Neural cell (in vitro differentiated cells): ENCODE results near the gene DNAI1. TPM values are rescaled to one million over a fixed set of nuclear protein-coding genes. Genes with fewer than 3 reads are reported as not detected.

Experiments
- H2AFZ ChIP-seq: fragments of 200-600, 300-800 bp; sonication (generic), shearing (Covaris generic); 2 replicates; pipeline ENCODE4 v1.6.0; 2014; ENCODE audit warnings: low read depth, mild to moderate bottlenecking, antibody characterized with exemption, low read length, moderate library complexity
- H3F3A ChIP-seq: fragments of 200-600 bp; shearing (Covaris generic); 2 replicates; pipeline ENCODE4 v1.6.1; 2016; ENCODE audit warnings: mild to moderate bottlenecking, moderate library complexity, mixed read lengths, antibody characterized with exemption, low read length; ENCODE audit not compliant: insufficient read depth, poor library complexity, severe bottlenecking
- H3K27ac ChIP-seq: fragments of 200-600, 300-800 bp; sonication (generic), shearing (Covaris generic); 2 replicates; pipeline ENCODE4 v1.5.1; 2014; ENCODE audit warnings: mild to moderate bottlenecking, low read length, moderate library complexity
- H3K27me3 ChIP-seq: fragments of 300-800, 200-600 bp; sonication (generic), shearing (Covaris generic); 2 replicates; pipeline ENCODE4 v1.6.0; 2014; ENCODE audit warnings: mild to moderate bottlenecking, low read depth, low read length, moderate library complexity; ENCODE audit not compliant: insufficient read depth
- H3K36me3 ChIP-seq: fragments of 300-800, 200-600 bp; sonication (generic), shearing (Covaris generic); 2 replicates; pipeline ENCODE4 v1.5.1; 2014; ENCODE audit warnings: mild to moderate bottlenecking, antibody characterized with exemption, low read length, moderate library complexity; ENCODE audit not compliant: insufficient read depth
- H3K4me2 ChIP-seq: fragments of 300-800, 200-600 bp; sonication (generic), shearing (Covaris generic); 2 replicates; pipeline ENCODE4 v1.6.0; 2014; ENCODE audit warnings: mild to moderate bottlenecking, low read length
- H3K4me3 ChIP-seq: fragments of 300-800, 200-600 bp; sonication (generic), shearing (Covaris generic); 2 replicates; pipeline ENCODE4 v1.5.1; 2014; ENCODE audit warnings: mild to moderate bottlenecking, low read length, moderate library complexity
- H3K79me2 ChIP-seq: fragments of 200-600 bp; shearing (Covaris generic); replicated peaks from 2 replicates; pipeline ENCODE4 v1.6.0; 2014; ENCODE audit warnings: mild to moderate bottlenecking, low read length, moderate library complexity; ENCODE audit not compliant: insufficient read depth
- H3K9ac ChIP-seq: fragments of 300-800, 200-600 bp; sonication (generic), shearing (Covaris generic); 2 replicates; pipeline ENCODE4 v1.6.1; 2016; ENCODE audit warnings: mild to moderate bottlenecking, low read length, mixed read lengths
- H3K9me2 ChIP-seq: fragments of 200-600 bp; shearing (Covaris generic); 2 replicates; pipeline ENCODE4 v1.6.1; 2016; ENCODE audit warnings: mild to moderate bottlenecking, low read length, mixed read lengths; ENCODE audit not compliant: insufficient read depth
- H3K9me3 ChIP-seq: fragments of 200-600, 300-800 bp; sonication (generic), shearing (Covaris generic); 2 replicates; pipeline ENCODE4 v1.6.1; 2016; ENCODE audit warnings: mild to moderate bottlenecking, mixed run types, low read length, moderate library complexity, mixed read lengths
- H4K20me1 ChIP-seq: fragments of 200-600 bp; shearing (Covaris generic); 2 replicates; pipeline ENCODE4 v1.6.1; 2016; ENCODE audit warnings: mild to moderate bottlenecking, mixed run types; ENCODE audit not compliant: insufficient read depth
- CTCF ChIP-seq: fragments of 450-650 bp; IDR thresholded peaks from 2 replicates; pipeline ENCODE4 v1.5.1; 2014; ENCODE audit warnings: antibody characterized with exemption, mild to moderate bottlenecking, moderate library complexity; ENCODE audit not compliant: poor library complexity, severe bottlenecking
- EP300 ChIP-seq: fragments of 450-650 bp; conservative IDR thresholded peaks from 2 replicates; pipeline ENCODE4 v1.6.1; 2014; ENCODE audit warnings: antibody characterized with exemption, mild to moderate bottlenecking, moderate library complexity; ENCODE audit not compliant: poor library complexity, severe bottlenecking
- EZH2 ChIP-seq: fragments of 200-600, 300-800 bp; shearing (Covaris generic), sonication (generic); IDR thresholded peaks from 2 replicates; pipeline ENCODE4 v1.6.1; 2014; ENCODE audit warnings: antibody characterized with exemption, low read length, borderline replicate concordance, mild to moderate bottlenecking; ENCODE audit not compliant: insufficient read depth, poor library complexity, severe bottlenecking
- MXI1 ChIP-seq: fragments of 450-650 bp; conservative IDR thresholded peaks from 2 replicates; pipeline ENCODE4 v1.6.1; 2014; ENCODE audit warnings: antibody characterized with exemption, mild to moderate bottlenecking; ENCODE audit not compliant: poor library complexity, severe bottlenecking
- POLR2AphosphoS5 ChIP-seq: IDR thresholded peaks from 2 replicates; pipeline ENCODE4 v1.6.1; 2012
- RAD21 ChIP-seq: fragments of 450-650 bp; conservative IDR thresholded peaks from 2 replicates; pipeline ENCODE4 v1.6.1; 2014; ENCODE audit warnings: antibody characterized with exemption, mild to moderate bottlenecking, moderate library complexity
- REST ChIP-seq: IDR thresholded peaks from 2 replicates; pipeline ENCODE4 v1.6.1; 2012; ENCODE audit warnings: borderline replicate concordance
- SMC3 ChIP-seq: fragments of 450-650 bp; conservative IDR thresholded peaks from 2 replicates; pipeline ENCODE4 v1.6.1; 2014; ENCODE audit warnings: antibody characterized with exemption, mild to moderate bottlenecking, moderate library complexity; ENCODE audit not compliant: poor library complexity
- TAF1 ChIP-seq: IDR thresholded peaks from 2 replicates; pipeline ENCODE4 v1.6.1; 2012; ENCODE audit warnings: low read depth
- polyA plus RNA-seq: library from polyadenylated mRNA; depleted of rRNA; stranded (reverse); fragments of >200 nt; gene quantifications from 2 replicates; pipeline ENCODE4 v1.2.3, GENCODE V29; 2014

DNAI1 gene
- polyA plus RNA-seq, 1 donor from 2014 or later = 0.99 TPM

GRCh38 chr9:34546102-34546833 lies 87.7 kb downstream of the DNAI1 start:
- Histone ChIP-seq H3K4me3 (no peak overlapping the region), H3K27ac (no peak overlapping the region), H3F3A (no peaks in the 10 kb centered on the region), H3K36me3 (no peaks in the 10 kb centered on the region), H3K9me3 (no peaks in the 10 kb centered on the region), H3K4me2 (no peak overlapping the region), H3K27me3 (no peaks in the 10 kb centered on the region), H3K79me2 (no peaks in the 10 kb centered on the region), H3K9ac (no peak overlapping the region), H2AFZ (no peak overlapping the region), H4K20me1 (no peaks in the 10 kb centered on the region), H3K9me2 (no peaks in the 10 kb centered on the region)
- TF ChIP-seq TAF1 = no peak
- TF ChIP-seq EZH2 = no peak
- TF ChIP-seq SMC3 = no peak
- no peak for TF ChIP-seq POLR2AphosphoS5
- TF ChIP-seq MXI1 = no peak
- no peak for TF ChIP-seq CTCF
- TF ChIP-seq REST = no peak
- TF ChIP-seq RAD21 = no peak
- no peak for TF ChIP-seq EP300

- Histone ChIP-seq H3K36me3 (no peaks in the 10 kb centered on the region), H3K9me2 (no peaks in the 10 kb centered on the region), H4K20me1 (no peaks in the 10 kb centered on the region), H3K79me2 (no peaks in the 10 kb centered on the region), H3K9ac (no peak overlapping the region), H3K9me3 (no peaks in the 10 kb centered on the region), H3K27ac (no peak overlapping the region), H2AFZ (no peak overlapping the region), H3F3A (no peaks in the 10 kb centered on the region), H3K27me3 (no peaks in the 10 kb centered on the region), H3K4me3 (no peak overlapping the region), H3K4me2 (no peak overlapping the region)
- no peak for TF ChIP-seq TAF1
- peak; percentile 17 for TF ChIP-seq POLR2AphosphoS5
- TF ChIP-seq RAD21 = peak; percentile 71
- TF ChIP-seq MXI1 = peak; percentile 20
- TF ChIP-seq SMC3 = peak; percentile 76
- TF ChIP-seq CTCF = peak; percentile 68
Measured at GRCh38 chr9:34546834-34547827, 88.5 kb downstream of the DNAI1 start.
